Prostate gland (tissue), 2 donors: ENCODE measurements around the gene SEC24C.
"Not testable (repeated sequence)": the region's sequence is repeated elsewhere in the genome, so short reads cannot be mapped to it uniquely, and the experiment has no call there.

Source experiments
- POLR2A ChIP-seq: fragments of 450-650 bp; IDR thresholded peaks from one replicate; pipeline ENCODE4 v1.6.1; 2016; ENCODE audit warnings: antibody characterized with exemption, mild to moderate bottlenecking
- POLR2AphosphoS5 ChIP-seq: sonication (generic); formaldehyde crosslinking; IDR thresholded peaks from one replicate; pipeline ENCODE4 v1.6.1; 2017; ENCODE audit warnings: antibody characterized with exemption
- TF ChIP-seq, protein P1 (sequence below), 4 experiments: fragments of 200-600 bp in 2 of 4; fragments of 450-650 bp in 2 of 4; sonication (generic) in 2 of 4; IDR thresholded peaks; 1 replicate in 3 of 4; 2 replicates in 1 of 4; pipeline ENCODE4 v1.5.1; 2016 to 2019; ENCODE audit warnings: antibody characterized with exemption in 4 of 4, mild to moderate bottlenecking in 2 of 4, moderate library complexity in 2 of 4

DNA sequence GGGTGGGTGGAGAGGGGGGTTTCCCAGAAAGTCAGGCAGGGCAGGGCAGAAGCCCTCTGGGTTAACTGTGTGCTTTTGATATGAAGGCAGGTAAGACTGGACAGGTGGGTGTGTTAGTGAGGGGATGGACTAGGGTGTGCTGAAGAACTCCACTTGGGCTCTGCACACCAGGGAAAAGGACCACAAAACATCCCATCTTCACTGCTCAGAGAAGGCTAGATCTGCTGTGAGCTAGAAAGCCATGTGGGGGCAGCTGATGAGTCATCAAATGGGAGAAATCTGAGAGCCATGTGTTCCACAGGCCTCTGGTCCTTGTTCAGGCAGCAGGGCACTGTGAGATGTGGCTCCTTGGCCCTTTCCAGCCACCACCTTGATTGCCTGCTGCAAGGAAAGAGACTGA, 36.5 kb upstream of the SEC24C start:
- TF ChIP-seq, protein P1, sequence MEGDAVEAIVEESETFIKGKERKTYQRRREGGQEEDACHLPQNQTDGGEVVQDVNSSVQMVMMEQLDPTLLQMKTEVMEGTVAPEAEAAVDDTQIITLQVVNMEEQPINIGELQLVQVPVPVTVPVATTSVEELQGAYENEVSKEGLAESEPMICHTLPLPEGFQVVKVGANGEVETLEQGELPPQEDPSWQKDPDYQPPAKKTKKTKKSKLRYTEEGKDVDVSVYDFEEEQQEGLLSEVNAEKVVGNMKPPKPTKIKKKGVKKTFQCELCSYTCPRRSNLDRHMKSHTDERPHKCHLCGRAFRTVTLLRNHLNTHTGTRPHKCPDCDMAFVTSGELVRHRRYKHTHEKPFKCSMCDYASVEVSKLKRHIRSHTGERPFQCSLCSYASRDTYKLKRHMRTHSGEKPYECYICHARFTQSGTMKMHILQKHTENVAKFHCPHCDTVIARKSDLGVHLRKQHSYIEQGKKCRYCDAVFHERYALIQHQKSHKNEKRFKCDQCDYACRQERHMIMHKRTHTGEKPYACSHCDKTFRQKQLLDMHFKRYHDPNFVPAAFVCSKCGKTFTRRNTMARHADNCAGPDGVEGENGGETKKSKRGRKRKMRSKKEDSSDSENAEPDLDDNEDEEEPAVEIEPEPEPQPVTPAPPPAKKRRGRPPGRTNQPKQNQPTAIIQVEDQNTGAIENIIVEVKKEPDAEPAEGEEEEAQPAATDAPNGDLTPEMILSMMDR (IDR thresholded peaks at IDR 0.05), result not testable (repeated sequence)
- not testable (repeated sequence) for TF ChIP-seq POLR2AphosphoS5, POLR2A
